ENCODE results near the gene SNAP29.
"Not testable (repeated sequence)": the region's sequence is repeated elsewhere in the genome, so short reads cannot be mapped to it uniquely, and the experiment has no call there.

Gene SNAP29

DNA sequence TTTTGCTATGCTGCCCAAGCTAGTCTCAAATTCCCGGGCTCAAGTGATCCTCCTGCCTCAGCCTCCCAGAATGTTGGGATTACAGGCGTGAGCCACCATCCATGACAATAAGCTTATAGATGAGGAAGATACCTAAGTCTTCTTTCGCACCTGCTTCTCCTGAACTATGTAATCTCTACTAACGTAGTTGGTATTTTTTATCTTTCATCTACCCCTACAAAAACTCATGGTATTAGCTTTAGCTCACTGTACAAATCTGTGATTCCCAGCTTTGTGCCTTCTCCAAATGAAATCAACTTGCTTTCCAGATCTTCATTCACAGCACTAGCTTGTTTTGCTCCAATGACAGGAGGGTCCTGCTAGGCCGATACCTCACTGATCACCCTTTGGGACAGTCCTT is 36.6 kb upstream of the SNAP29 start:
- Histone ChIP-seq H3K36me3 (ENCODE audit: control insufficient read depth in 1 of 2, insufficient read depth in 2 of 2, low read length in 2 of 2) (peaks cover 11 to 13% of the 10 kb centered on the region in 2 experiments), H3K79me2 (ENCODE audit: control insufficient read depth, insufficient read depth, low read length, poor library complexity) (no peaks in the 10 kb centered on the region), H3K4me1 (ENCODE audit: control insufficient read depth in 1 of 2, insufficient read depth in 2 of 2, low read length in 2 of 2) (no peaks in the 10 kb centered on the region), H3K27me3 (ENCODE audit: insufficient read depth, low read length) (no peaks in the 10 kb centered on the region), H3K27ac (ENCODE audit: low read depth, low read length) (no peak overlapping the region), H3K4me3 (ENCODE audit: low read depth, low read length) (no peak overlapping the region), H3K23ac (ENCODE audit: low read length) (peak overlapping the region; percentile 61), H4K91ac (ENCODE audit: low read depth, low read length) (no peak overlapping the region), H2AFZ (ENCODE audit: insufficient read depth, low read length, poor library complexity) (no peak overlapping the region), H4K8ac (ENCODE audit: low read depth, low read length) (no peak overlapping the region), H2BK12ac (ENCODE audit: low read length) (no peak overlapping the region), H3K9me3 (ENCODE audit: insufficient read depth, low read depth, low read length) (peaks cover 3% of the 10 kb centered on the region), H3K4ac (ENCODE audit: low read depth, low read length) (no peak overlapping the region), H3K18ac (ENCODE audit: low read length) (no peak overlapping the region), H2AK5ac (ENCODE audit: low read length) (no peak overlapping the region), H2BK120ac (ENCODE audit: insufficient read depth, low read length, poor library complexity) (no peak overlapping the region), H3K9ac (ENCODE audit: low read length) (no peak overlapping the region), H4K12ac (ENCODE audit: low read depth, low read length) (no peak overlapping the region), H3K4me2 (ENCODE audit: low read length) (no peak overlapping the region), H3K79me1 (ENCODE audit: low read length) (no peaks in the 10 kb centered on the region), H2BK5ac (ENCODE audit: low read depth, low read length, poor library complexity) (no peak overlapping the region), H3K14ac (ENCODE audit: low read length) (no peak overlapping the region)
- no CpG with 5 or more reads among the region's 5 CpGs for WGBS (ENCODE audit: extremely low coverage, insufficient coverage, insufficient read length)
- peak; percentile 35 to 79 for DNase-seq

DNA sequence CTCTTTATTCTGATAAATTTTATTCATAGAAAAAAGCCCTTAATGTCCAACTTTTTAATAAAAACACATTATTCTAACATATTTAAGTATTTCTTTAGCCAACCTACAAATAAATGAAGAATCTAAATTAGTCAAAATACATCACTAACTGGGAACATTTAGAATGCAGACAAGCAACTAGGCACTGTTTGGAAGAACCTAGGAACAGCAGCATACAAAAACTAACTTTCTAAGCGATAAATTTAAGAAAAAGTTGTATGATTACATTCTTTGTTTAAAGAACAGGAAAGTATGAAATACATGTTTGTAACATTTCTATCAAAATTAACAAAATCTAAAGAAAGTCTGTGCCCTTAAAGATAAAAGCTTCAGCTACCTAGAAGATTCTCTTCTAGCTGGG is 35.5 kb upstream of the SNAP29 start:
- H3K9me3 ChIP-seq (ENCODE audit: insufficient read depth, low read depth, low read length), result peaks cover 3% of the 10 kb centered on the region
- no peak for DNase-seq
- no peaks in the 10 kb centered on the region for H3K79me2 ChIP-seq (ENCODE audit: control insufficient read depth, insufficient read depth, low read length, poor library complexity)
- no peaks in the 10 kb centered on the region for H3K4me1 ChIP-seq (ENCODE audit: control insufficient read depth in 1 of 2, insufficient read depth in 2 of 2, low read length in 2 of 2)
- H4K91ac ChIP-seq (ENCODE audit: low read depth, low read length), result no peak overlapping the region
- no peak overlapping the region for H3K4ac ChIP-seq (ENCODE audit: low read depth, low read length)
- no peak overlapping the region for H2BK120ac ChIP-seq (ENCODE audit: insufficient read depth, low read length, poor library complexity)
- no peak overlapping the region for H3K14ac ChIP-seq (ENCODE audit: low read length)
- no peak overlapping the region for H3K23ac ChIP-seq (ENCODE audit: low read length)
- H3K4me3 ChIP-seq (ENCODE audit: low read depth, low read length), result no peak overlapping the region
- WGBS (ENCODE audit: extremely low coverage, insufficient coverage, insufficient read length), result no CpG with 5 or more reads among the region's 1 CpG
- no peaks in the 10 kb centered on the region for H3K79me1 ChIP-seq (ENCODE audit: low read length)
- H4K12ac ChIP-seq (ENCODE audit: low read depth, low read length), result no peak overlapping the region
- H3K27ac ChIP-seq (ENCODE audit: low read depth, low read length), result no peak overlapping the region
- no peak overlapping the region for H2BK12ac ChIP-seq (ENCODE audit: low read length)
- H3K18ac ChIP-seq (ENCODE audit: low read length), result no peak overlapping the region
- H2AFZ ChIP-seq (ENCODE audit: insufficient read depth, low read length, poor library complexity), result no peak overlapping the region
- no peak overlapping the region for H3K9ac ChIP-seq (ENCODE audit: low read length)
- no peak overlapping the region for H2BK5ac ChIP-seq (ENCODE audit: low read depth, low read length, poor library complexity)
- H3K36me3 ChIP-seq (ENCODE audit: control insufficient read depth in 1 of 2, insufficient read depth in 2 of 2, low read length in 2 of 2), result peaks cover 9 to 11% of the 10 kb centered on the region in 2 experiments
- no peak overlapping the region for H2AK5ac ChIP-seq (ENCODE audit: low read length)
- H3K4me2 ChIP-seq (ENCODE audit: low read length), result no peak overlapping the region
- H4K8ac ChIP-seq (ENCODE audit: low read depth, low read length), result no peak overlapping the region
- H3K27me3 ChIP-seq (ENCODE audit: insufficient read depth, low read length), result no peaks in the 10 kb centered on the region

GRCh38 chr22:20825216-20825615 is 33.6 kb upstream of the SNAP29 start:
- not testable (repeated sequence) for H3K36me3 ChIP-seq (ENCODE audit: control insufficient read depth in 1 of 2, insufficient read depth in 2 of 2, low read length in 2 of 2); H3K18ac ChIP-seq (ENCODE audit: low read length); H3K9me3 ChIP-seq (ENCODE audit: insufficient read depth, low read depth, low read length); H3K4me3 ChIP-seq (ENCODE audit: low read depth, low read length); H3K9ac ChIP-seq (ENCODE audit: low read length); H2BK12ac ChIP-seq (ENCODE audit: low read length); H2AK5ac ChIP-seq (ENCODE audit: low read length); H4K12ac ChIP-seq (ENCODE audit: low read depth, low read length); H3K4ac ChIP-seq (ENCODE audit: low read depth, low read length); H3K79me2 ChIP-seq (ENCODE audit: control insufficient read depth, insufficient read depth, low read length, poor library complexity); H3K27me3 ChIP-seq (ENCODE audit: insufficient read depth, low read length); H2AFZ ChIP-seq (ENCODE audit: insufficient read depth, low read length, poor library complexity); H3K14ac ChIP-seq (ENCODE audit: low read length); H2BK120ac ChIP-seq (ENCODE audit: insufficient read depth, low read length, poor library complexity); H4K8ac ChIP-seq (ENCODE audit: low read depth, low read length); H3K4me1 ChIP-seq (ENCODE audit: control insufficient read depth in 1 of 2, insufficient read depth in 2 of 2, low read length in 2 of 2); H3K79me1 ChIP-seq (ENCODE audit: low read length); DNase-seq; H3K23ac ChIP-seq (ENCODE audit: low read length); H3K4me2 ChIP-seq (ENCODE audit: low read length); H3K27ac ChIP-seq (ENCODE audit: low read depth, low read length); H2BK5ac ChIP-seq (ENCODE audit: low read depth, low read length, poor library complexity); H4K91ac ChIP-seq (ENCODE audit: low read depth, low read length)
- no CpG with 5 or more reads among the region's 4 CpGs for WGBS (ENCODE audit: extremely low coverage, insufficient coverage, insufficient read length)

DNA sequence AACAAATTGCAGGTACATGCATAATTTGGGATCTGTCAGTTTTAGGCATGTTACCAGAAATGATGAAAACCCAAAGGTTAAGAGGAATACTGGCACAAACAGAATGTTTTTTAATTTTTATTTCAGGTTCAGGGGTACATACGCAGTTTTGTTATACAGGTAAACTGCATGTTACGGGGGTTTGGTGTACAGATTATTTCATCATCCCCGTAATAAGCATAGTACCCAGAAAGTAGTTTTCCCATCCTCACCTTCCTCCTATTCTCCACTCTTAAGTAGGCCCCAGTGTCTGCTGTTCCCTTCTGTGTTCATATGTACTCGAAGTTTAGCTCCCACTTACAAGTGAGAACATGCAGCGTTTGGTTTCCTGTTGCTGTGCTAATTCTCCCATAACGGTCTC is 33.2 kb upstream of the SNAP29 start:
- H2AFZ ChIP-seq (ENCODE audit: insufficient read depth, low read length, poor library complexity), result no peak overlapping the region
- no peaks in the 10 kb centered on the region for H3K79me1 ChIP-seq (ENCODE audit: low read length)
- no peak for DNase-seq
- H3K23ac ChIP-seq (ENCODE audit: low read length), result no peak overlapping the region
- WGBS (ENCODE audit: extremely low coverage, insufficient coverage, insufficient read length), result no CpG with 5 or more reads among the region's 6 CpGs
- no peak overlapping the region for H3K14ac ChIP-seq (ENCODE audit: low read length)
- no peak overlapping the region for H3K4me3 ChIP-seq (ENCODE audit: low read depth, low read length)
- no peak overlapping the region for H2BK5ac ChIP-seq (ENCODE audit: low read depth, low read length, poor library complexity)
- H3K4me1 ChIP-seq (ENCODE audit: control insufficient read depth in 1 of 2, insufficient read depth in 2 of 2, low read length in 2 of 2), result no peaks in the 10 kb centered on the region
- no peak overlapping the region for H3K9ac ChIP-seq (ENCODE audit: low read length)
- H3K27ac ChIP-seq (ENCODE audit: low read depth, low read length), result no peak overlapping the region
- peaks cover 4 to 5% of the 10 kb centered on the region in 2 experiments for H3K36me3 ChIP-seq (ENCODE audit: control insufficient read depth in 1 of 2, insufficient read depth in 2 of 2, low read length in 2 of 2)
- no peak overlapping the region for H2BK12ac ChIP-seq (ENCODE audit: low read length)
- no peak overlapping the region for H3K18ac ChIP-seq (ENCODE audit: low read length)
- H4K91ac ChIP-seq (ENCODE audit: low read depth, low read length), result no peak overlapping the region
- H2BK120ac ChIP-seq (ENCODE audit: insufficient read depth, low read length, poor library complexity), result no peak overlapping the region
- H3K4me2 ChIP-seq (ENCODE audit: low read length), result no peak overlapping the region
- H4K8ac ChIP-seq (ENCODE audit: low read depth, low read length), result no peak overlapping the region
- H4K12ac ChIP-seq (ENCODE audit: low read depth, low read length), result no peak overlapping the region
- no peaks in the 10 kb centered on the region for H3K27me3 ChIP-seq (ENCODE audit: insufficient read depth, low read length)
- no peak overlapping the region for H2AK5ac ChIP-seq (ENCODE audit: low read length)
- peaks cover 3% of the 10 kb centered on the region for H3K9me3 ChIP-seq (ENCODE audit: insufficient read depth, low read depth, low read length)
- H3K79me2 ChIP-seq (ENCODE audit: control insufficient read depth, insufficient read depth, low read length, poor library complexity), result no peaks in the 10 kb centered on the region
- no peak overlapping the region for H3K4ac ChIP-seq (ENCODE audit: low read depth, low read length)
